ENCODE data around the gene CSMD2. TPM values are rescaled to one million over a fixed set of nuclear protein-coding genes. Genes with fewer than 3 reads are reported as not detected.

The CSMD2 gene
- polyA plus RNA-seq, 1 experiment = 1.8 TPM

DNA sequence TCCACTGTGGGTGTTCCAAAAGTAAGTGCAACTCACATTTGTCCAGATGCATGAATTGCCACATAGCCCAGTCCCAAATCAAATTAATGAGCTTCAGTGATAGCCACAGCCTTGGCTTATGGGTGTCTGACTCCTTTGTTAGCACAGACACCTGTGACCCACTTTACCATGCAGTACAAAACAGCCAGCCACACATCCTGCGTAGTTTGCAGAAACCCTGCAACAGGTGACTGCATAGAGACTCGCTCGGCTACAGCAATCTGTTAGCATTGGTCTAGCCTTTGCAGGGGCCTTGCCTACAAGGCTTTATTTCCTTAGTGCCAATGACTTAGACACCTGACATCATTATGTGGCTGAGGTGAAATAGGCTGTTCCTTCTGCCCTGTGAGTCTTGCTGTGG lies 135.5 kb downstream of the CSMD2 start:
- no peaks in the 10 kb centered on the region for H3K36me3 ChIP-seq (ENCODE audit: control insufficient read depth, insufficient read depth, low read length)
- TF ChIP-seq, protein P1, sequence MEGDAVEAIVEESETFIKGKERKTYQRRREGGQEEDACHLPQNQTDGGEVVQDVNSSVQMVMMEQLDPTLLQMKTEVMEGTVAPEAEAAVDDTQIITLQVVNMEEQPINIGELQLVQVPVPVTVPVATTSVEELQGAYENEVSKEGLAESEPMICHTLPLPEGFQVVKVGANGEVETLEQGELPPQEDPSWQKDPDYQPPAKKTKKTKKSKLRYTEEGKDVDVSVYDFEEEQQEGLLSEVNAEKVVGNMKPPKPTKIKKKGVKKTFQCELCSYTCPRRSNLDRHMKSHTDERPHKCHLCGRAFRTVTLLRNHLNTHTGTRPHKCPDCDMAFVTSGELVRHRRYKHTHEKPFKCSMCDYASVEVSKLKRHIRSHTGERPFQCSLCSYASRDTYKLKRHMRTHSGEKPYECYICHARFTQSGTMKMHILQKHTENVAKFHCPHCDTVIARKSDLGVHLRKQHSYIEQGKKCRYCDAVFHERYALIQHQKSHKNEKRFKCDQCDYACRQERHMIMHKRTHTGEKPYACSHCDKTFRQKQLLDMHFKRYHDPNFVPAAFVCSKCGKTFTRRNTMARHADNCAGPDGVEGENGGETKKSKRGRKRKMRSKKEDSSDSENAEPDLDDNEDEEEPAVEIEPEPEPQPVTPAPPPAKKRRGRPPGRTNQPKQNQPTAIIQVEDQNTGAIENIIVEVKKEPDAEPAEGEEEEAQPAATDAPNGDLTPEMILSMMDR (IDR thresholded peaks at IDR 0.05; ENCODE audit: insufficient read depth, low read depth, low read length) = no peak
- ChIA-PET CTCF (interaction anchor here (1.0 to 1.9 kb wide), 3 partner anchors 10 to 21 kb away, joined by 3 to 7 read pairs (median 4); no protein-coding TSS in a partner anchor), POLR2A (no interaction called here)
- no peak overlapping the region for H3K4me3 ChIP-seq (ENCODE audit: low read depth, low read length)
- no peaks in the 10 kb centered on the region for H3K27me3 ChIP-seq (ENCODE audit: control insufficient read depth, insufficient read depth, low read length)
- no peak for DNase-seq (ENCODE audit: low read depth)

DNA sequence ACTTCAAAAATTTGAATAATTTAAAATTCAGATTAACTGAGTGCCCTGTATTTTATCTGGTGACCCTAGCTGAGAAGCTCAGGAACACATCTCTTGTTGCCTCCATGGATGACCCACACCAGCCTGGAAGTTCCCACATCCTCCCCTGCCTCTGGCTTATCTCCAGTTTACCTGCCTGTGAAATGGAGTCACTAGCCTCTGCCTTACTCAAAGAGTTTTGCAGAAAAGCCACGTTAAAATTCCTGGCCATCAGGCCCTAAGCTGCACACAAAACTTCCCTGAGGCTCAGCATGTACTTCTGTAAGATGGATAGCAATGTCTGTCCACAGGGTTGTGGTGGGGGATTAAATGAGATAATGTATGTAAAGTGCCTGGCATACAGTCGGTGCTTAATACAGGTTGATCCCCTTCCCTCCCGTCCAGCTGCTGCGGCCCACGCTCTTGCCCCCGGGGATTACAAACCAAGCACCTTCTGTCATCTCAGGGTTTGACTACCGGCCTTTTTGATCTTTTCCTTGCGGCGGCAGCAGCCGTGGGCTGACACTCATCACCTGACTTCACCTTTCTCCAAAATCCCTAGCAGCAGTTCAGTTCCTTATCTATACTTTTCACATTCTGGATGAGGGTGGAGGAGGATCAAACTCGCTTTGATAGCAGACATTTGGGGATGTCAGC lies 136.5 kb downstream of the CSMD2 start:
- no peak overlapping the region for H3K4me3 ChIP-seq (ENCODE audit: low read depth, low read length)
- no peak for DNase-seq (ENCODE audit: low read depth)
- POLR2A ChIA-PET = no interaction called here
- CTCF ChIA-PET = interaction anchor here (0.6 to 1.9 kb wide), 3 partner anchors 11 to 15 kb away, joined by 3 to 7 read pairs (median 4); no protein-coding TSS in a partner anchor
- no peaks in the 10 kb centered on the region for H3K36me3 ChIP-seq (ENCODE audit: control insufficient read depth, insufficient read depth, low read length)
- no peaks in the 10 kb centered on the region for H3K27me3 ChIP-seq (ENCODE audit: control insufficient read depth, insufficient read depth, low read length)
- TF ChIP-seq, protein P1 (IDR thresholded peaks at IDR 0.05; ENCODE audit: insufficient read depth, low read depth, low read length) = no peak

DNA sequence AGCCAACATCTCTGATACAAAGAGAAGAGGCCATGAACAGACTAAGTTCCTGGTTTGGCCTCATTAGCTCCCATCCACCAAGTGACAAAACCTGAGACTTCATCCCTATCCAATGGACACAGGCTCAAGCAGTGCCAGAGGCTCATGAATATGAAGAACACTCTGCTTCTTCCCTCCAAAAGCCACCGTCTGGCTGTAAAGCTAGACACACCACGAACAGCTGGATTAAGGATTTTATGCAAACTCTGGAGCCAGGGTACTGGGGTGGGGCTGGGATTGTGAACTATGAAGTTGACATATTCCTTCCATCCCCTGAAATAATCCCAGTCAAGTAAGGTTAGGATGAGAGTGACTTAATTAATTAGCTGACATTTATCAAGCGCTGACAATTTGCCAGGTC lies 139.4 kb downstream of the CSMD2 start:
- H3K27me3 ChIP-seq (ENCODE audit: control insufficient read depth, insufficient read depth, low read length) = no peaks in the 10 kb centered on the region
- TF ChIP-seq, protein P1 (IDR thresholded peaks at IDR 0.05; ENCODE audit: insufficient read depth, low read depth, low read length) = no peak
- ChIA-PET POLR2A (interaction anchor here (0.5 kb wide), 1 partner anchor 10 kb away, joined by 3 read pairs; no protein-coding TSS in a partner anchor), CTCF (interaction anchor here (1.1 kb wide), 1 partner anchor 12 kb away, joined by 3 read pairs; no protein-coding TSS in a partner anchor)
- no peaks in the 10 kb centered on the region for H3K36me3 ChIP-seq (ENCODE audit: control insufficient read depth, insufficient read depth, low read length)
- DNase-seq (ENCODE audit: low read depth) = no peak
- no peak overlapping the region for H3K4me3 ChIP-seq (ENCODE audit: low read depth, low read length)

DNA sequence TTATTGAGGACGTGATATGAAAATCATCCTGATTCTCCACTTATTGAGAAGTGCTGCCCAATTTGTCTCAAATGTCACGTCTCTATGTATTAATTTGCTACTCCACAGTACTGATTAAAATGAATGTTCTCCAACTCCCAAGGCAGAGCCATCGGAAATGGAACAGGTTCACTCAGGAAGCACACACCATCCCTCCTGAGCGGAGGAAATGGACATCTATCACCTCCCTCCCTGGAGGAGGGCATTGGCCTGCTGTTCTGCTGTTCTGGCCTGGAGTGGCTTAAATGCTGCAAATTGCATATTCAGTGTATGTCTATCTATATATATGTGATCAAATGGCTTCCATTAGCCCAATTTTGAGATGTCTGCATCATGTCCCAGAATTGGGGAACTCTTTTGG lies 140.5 kb downstream of the CSMD2 start:
- ChIA-PET POLR2A (no interaction called here), CTCF (interaction anchor here (3.4 kb wide), 1 partner anchor 11 kb away, joined by 21 read pairs; no protein-coding TSS in a partner anchor)
- DNase-seq (ENCODE audit: low read depth) = no peak
- TF ChIP-seq, protein P1 (IDR thresholded peaks at IDR 0.05; ENCODE audit: insufficient read depth, low read depth, low read length) = no peak
- no peaks in the 10 kb centered on the region for H3K27me3 ChIP-seq (ENCODE audit: control insufficient read depth, insufficient read depth, low read length)
- no peaks in the 10 kb centered on the region for H3K36me3 ChIP-seq (ENCODE audit: control insufficient read depth, insufficient read depth, low read length)
- H3K4me3 ChIP-seq (ENCODE audit: low read depth, low read length) = no peak overlapping the region

DNA sequence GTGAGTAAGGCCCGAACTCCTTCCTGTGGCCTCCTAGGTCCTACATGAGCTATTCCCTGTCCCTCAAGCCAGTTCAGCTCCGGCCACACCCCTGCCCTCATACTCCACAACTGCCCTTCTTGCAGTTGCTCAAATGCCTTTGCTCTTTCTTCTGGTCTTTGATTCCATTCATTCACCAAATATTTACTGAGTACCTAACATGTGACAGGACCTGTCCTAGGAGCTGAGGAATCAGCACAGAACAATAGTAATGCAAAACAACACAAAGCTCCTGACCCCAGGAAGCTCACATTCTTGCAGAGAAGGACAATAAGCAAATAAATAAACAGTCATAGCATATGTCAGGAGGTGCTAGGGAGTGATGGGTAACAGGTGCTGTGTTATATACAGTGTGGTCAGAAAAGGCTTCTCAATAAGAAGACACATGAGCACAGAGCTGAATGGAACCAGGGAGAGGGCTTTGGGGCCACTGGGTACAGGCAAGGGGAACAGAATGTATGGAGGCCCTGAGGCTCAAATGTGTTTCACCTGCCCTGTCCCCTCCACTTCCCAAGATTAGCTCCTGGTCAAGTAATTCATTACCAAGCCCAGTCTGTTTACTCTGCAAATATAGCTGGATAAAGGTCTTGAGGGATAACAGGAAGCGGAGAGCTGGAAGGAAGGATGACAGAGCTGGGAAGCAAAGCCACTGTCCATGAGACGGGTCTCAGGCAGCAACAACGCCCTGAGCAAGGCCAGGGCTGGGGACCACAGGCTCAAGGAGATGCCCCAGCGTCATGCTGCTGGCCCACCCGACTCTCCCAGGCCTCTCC lies 145.1 kb downstream of the CSMD2 start:
- ChIA-PET POLR2A (no interaction called here), CTCF (interaction anchor here (0.7 to 2.0 kb wide), 2 partner anchors 11 to 14 kb away, joined by 3 to 4 read pairs; no protein-coding TSS in a partner anchor)
- no peak overlapping the region for H3K4me3 ChIP-seq (ENCODE audit: low read depth, low read length)
- DNase-seq (ENCODE audit: low read depth) = no peak
- H3K36me3 ChIP-seq (ENCODE audit: control insufficient read depth, insufficient read depth, low read length) = no peaks in the 10 kb centered on the region
- no peaks in the 10 kb centered on the region for H3K27me3 ChIP-seq (ENCODE audit: control insufficient read depth, insufficient read depth, low read length)
- TF ChIP-seq, protein P1 (IDR thresholded peaks at IDR 0.05; ENCODE audit: insufficient read depth, low read depth, low read length) = no peak

Data from BJ (cell line).